NOMO-1 treated with dmso at 0.1 percent for 144 hours (cell line): Measurements from ENCODE around the gene SVIL.
"Not testable (repeated sequence)": the region's sequence is repeated elsewhere in the genome, so short reads cannot be mapped to it uniquely, and the experiment has no call there.

Source experiments
- DNase-seq: peaks from one replicate; lab custom pipeline; 2025; ENCODE audit not compliant: unreplicated experiment; lab: John Stamatoyannopoulos, UW

SVIL gene

GRCh38 chr10:29469481-29470354 is 165.1 kb downstream of the SVIL start:
- no peak for DNase-seq

GRCh38 chr10:29465384-29465783 is 169.4 kb downstream of the SVIL start:
- DNase-seq = no peak

- DNase-seq = not testable (repeated sequence)
These were observed 170.1 kb downstream of the SVIL start for GRCh38 chr10:29464671-29465171.

- DNase-seq = no peak
These were observed 173.7 kb downstream of the SVIL start for GRCh38 chr10:29461042-29461441.

GRCh38 chr10:29458190-29458589 is 176.6 kb downstream of the SVIL start:
- not testable (repeated sequence) for DNase-seq

- no peak for DNase-seq
These were observed 179.7 kb downstream of the SVIL start for GRCh38 chr10:29455095-29455494.

GRCh38 chr10:29454250-29454649 is 180.5 kb downstream of the SVIL start:
- no peak for DNase-seq

GRCh38 chr10:29452546-29452945 is 182.2 kb downstream of the SVIL start:
- no peak for DNase-seq

GRCh38 chr10:29451946-29452345 is 182.8 kb downstream of the SVIL start:
- DNase-seq = no peak

GRCh38 chr10:29450405-29450804 is 184.4 kb downstream of the SVIL start:
- DNase-seq = no peak

GRCh38 chr10:29448756-29449592 is 185.8 kb downstream of the SVIL start:
- DNase-seq = peak; percentile 54

GRCh38 chr10:29448125-29448524 is 186.6 kb downstream of the SVIL start:
- no peak for DNase-seq

GRCh38 chr10:29446327-29446726 is 188.4 kb downstream of the SVIL start:
- no peak for DNase-seq

- DNase-seq = no peak
These were observed 190.8 kb downstream of the SVIL start for GRCh38 chr10:29443745-29444523.

- DNase-seq = no peak
These were observed 193.8 kb downstream of the SVIL start for GRCh38 chr10:29440981-29441380.

GRCh38 chr10:29439005-29439404 is 195.8 kb downstream of the SVIL start:
- not testable (repeated sequence) for DNase-seq

- DNase-seq = no peak
These were observed 196.5 kb downstream of the SVIL start for GRCh38 chr10:29438271-29438670.

GRCh38 chr10:29437871-29438270 is 196.9 kb downstream of the SVIL start:
- no peak for DNase-seq

- no peak for DNase-seq
These were observed 198.8 kb downstream of the SVIL start for GRCh38 chr10:29435809-29436501.

GRCh38 chr10:29434111-29434510 is 200.7 kb downstream of the SVIL start:
- no peak for DNase-seq
